GM06990 (cell line): Measurements from ENCODE around the gene ALDH1A3.

ENCODE experiments used
- DNase-seq: peaks from one replicate; pipeline ENCODE4 v3.0.0-alpha.2; 2011; ENCODE audit not compliant: insufficient read length; ENCODE audit errors: extremely low read depth
- H3K27me3 ChIP-seq: replicated peaks from 2 replicates; pipeline ENCODE4 v1.6.0; 2011; ENCODE audit warnings: low read length; ENCODE audit not compliant: control insufficient read depth, insufficient read depth
- H3K36me3 ChIP-seq: 2 replicates; pipeline ENCODE4 v1.5.1; 2011; ENCODE audit warnings: low read length; ENCODE audit not compliant: control insufficient read depth, insufficient read depth
- H3K4me3 ChIP-seq: replicated peaks from 2 replicates; pipeline ENCODE4 v1.5.1; 2011; ENCODE audit warnings: low read depth, mild to moderate bottlenecking, control low read depth, low read length
- TF ChIP-seq, protein P1 (sequence below): IDR thresholded peaks from 2 replicates; pipeline ENCODE4 v1.5.1; 2011; ENCODE audit warnings: low read length, control low read depth, mild to moderate bottlenecking, inconsistent platforms; ENCODE audit not compliant: insufficient read depth, poor library complexity, severe bottlenecking

ALDH1A3 gene

DNA sequence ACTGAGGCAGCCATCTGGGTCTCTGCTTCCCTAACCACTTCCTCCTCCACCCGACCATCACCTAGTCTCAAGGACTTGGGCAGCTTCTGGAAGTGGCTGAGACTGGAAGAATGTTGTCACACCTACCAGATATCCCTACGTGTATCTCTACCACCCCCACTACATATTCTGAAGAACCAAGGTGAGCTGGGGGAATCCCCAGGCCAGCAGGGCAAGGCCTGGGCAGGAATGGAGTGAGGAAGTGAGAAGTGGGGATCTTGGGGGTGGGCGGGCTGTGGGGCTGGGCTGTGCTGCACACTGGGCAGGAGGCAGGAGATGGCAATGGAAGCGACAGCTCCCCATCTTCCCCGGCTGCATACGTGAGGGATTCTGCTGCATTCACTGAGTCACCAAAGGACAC is 17.5 kb upstream of the ALDH1A3 start:
- TF ChIP-seq, protein P1, sequence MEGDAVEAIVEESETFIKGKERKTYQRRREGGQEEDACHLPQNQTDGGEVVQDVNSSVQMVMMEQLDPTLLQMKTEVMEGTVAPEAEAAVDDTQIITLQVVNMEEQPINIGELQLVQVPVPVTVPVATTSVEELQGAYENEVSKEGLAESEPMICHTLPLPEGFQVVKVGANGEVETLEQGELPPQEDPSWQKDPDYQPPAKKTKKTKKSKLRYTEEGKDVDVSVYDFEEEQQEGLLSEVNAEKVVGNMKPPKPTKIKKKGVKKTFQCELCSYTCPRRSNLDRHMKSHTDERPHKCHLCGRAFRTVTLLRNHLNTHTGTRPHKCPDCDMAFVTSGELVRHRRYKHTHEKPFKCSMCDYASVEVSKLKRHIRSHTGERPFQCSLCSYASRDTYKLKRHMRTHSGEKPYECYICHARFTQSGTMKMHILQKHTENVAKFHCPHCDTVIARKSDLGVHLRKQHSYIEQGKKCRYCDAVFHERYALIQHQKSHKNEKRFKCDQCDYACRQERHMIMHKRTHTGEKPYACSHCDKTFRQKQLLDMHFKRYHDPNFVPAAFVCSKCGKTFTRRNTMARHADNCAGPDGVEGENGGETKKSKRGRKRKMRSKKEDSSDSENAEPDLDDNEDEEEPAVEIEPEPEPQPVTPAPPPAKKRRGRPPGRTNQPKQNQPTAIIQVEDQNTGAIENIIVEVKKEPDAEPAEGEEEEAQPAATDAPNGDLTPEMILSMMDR, result no peak
- H3K36me3 ChIP-seq, result no peaks in the 10 kb centered on the region
- H3K4me3 ChIP-seq, result no peak overlapping the region
- no peak for DNase-seq
- no peaks in the 10 kb centered on the region; the same call in 1 of the 2 replicates for H3K27me3 ChIP-seq

DNA sequence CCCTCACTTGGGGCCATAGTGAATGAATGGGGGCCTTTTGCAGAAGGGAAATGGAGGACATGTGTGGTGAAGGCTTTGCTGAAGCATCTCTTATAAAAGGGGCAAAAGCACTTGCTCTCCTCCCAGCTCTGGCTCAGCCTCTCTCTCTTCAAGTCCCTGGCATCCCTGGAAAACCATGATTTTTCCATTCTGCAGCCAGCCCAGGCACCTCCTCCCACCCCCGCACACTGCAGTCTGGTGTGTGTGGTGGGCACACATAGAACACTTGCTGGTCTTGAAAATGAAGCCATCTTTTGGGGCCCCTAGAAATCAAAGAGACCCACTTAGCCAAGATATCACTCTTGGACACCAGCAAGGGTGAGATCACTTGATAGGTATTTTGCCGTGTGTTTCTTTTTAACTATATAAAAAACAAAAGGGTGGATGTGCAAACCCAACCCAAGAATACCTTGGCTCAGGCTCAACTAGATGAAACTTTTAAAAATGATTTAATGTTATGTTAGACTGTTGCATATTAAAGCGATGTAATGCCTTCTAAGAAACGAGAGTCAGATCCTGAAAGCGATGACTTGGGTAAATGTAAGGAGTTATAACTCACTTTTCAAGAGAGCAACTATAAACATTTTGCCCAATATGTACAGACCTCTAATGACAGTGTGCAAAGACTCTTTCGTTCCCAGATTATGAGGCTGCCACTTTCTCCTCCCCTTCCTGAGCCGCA is 16.4 kb upstream of the ALDH1A3 start:
- Histone ChIP-seq H3K4me3 (no peak overlapping the region), H3K27me3 (no peaks in the 10 kb centered on the region; the same call in 1 of the 2 replicates), H3K36me3 (no peaks in the 10 kb centered on the region)
- no peak for DNase-seq
- TF ChIP-seq, protein P1, result no peak

DNA sequence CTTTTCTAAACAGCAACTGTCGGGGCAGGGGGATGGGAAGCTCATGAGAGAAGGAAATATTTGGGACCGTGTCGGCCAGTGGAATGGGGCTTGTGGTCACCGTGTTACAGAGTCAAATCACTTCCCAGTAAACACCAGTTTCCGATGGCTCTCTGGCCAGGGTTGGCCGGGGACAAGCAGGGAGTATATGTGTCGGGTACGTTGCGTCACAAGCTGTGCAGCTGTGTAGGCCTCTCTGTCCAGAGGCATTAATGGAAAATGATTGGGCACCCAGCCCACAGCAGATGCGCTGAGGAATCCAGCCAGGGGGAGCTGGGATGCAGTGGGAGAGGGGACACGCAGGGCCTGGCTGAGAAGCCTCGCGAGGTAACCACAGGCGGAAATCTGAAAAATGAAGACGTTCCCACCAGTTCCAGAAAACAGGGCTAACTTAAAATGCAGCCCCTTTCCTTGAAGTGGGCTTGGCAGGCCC is 15.8 kb upstream of the ALDH1A3 start:
- H3K27me3 ChIP-seq, result no peaks in the 10 kb centered on the region; the same call in 1 of the 2 replicates
- no peaks in the 10 kb centered on the region for H3K36me3 ChIP-seq
- H3K4me3 ChIP-seq, result no peak overlapping the region
- DNase-seq, result no peak
- TF ChIP-seq, protein P1, result no peak

DNA sequence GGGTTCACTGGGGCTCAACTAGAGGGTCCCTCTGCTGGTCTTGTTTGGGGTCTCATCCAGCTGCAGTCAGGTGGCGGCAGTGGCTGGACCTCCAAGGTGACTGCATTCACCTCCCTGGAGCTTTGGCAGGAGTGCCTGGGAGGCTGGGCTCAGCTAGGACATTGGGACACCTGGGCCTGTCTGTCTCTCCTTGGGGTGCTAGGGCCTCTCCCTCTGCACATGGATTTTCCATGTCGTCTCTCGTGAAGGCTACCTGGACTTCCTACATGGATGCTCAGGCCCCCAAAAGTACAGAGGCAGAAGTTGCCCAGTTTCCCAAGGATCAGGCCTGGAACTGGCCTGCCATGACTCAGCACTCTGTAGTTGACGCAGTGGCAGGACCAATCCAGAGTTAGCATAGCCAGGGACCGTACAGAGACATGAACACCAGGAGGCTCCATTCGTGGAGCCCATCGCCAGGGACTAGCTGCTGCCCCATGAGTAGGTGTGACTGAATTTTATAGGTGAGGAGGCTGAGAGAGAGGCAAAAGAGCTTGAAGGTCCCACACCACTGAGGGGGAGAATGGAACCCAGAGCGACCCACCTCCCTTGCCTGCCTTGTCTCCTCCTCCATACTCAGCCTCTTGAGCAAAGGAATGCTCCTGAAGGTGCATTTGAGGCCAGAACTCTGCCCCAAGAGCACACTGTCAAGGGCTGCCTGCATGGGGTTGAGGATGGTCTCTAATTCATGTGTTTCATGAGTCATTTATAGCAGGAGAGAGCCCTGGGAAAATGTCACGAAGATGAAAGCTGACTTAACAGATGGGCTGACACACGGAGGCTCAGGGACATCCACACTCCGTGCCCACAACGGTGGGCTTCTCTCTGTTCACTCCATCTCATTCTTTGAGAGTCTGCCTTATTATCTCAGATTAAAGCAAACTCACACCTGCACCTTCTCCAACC is 13.0 kb upstream of the ALDH1A3 start:
- TF ChIP-seq, protein P1, result no peak
- Histone ChIP-seq H3K36me3 (no peaks in the 10 kb centered on the region), H3K4me3 (no peak overlapping the region), H3K27me3 (no peaks in the 10 kb centered on the region; the same call in 1 of the 2 replicates)
- no peak for DNase-seq

DNA sequence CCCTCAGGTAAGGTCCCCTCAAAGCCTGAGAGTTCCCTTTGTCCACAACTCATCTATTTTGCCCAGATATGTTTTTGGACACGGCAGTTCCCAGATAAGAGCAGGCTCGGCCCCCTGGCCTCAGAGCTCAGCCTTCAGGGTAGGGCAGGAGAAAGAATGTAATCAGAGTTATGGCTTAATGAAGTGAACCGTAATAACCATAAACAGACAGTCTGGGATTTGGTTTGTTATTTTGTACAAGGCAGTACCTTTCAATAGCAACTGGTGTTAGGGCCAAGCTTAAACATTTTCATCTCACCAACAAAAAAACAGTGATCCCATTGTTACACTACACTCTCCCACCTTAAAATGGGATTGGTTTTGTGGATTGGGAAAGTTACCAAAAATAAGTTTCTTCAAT is 12.2 kb upstream of the ALDH1A3 start:
- Histone ChIP-seq H3K27me3 (no peaks in the 10 kb centered on the region; the same call in 1 of the 2 replicates), H3K36me3 (no peaks in the 10 kb centered on the region), H3K4me3 (no peak overlapping the region)
- DNase-seq, result no peak
- TF ChIP-seq, protein P1, result no peak
